Transverse colon (tissue), 4 donors: ENCODE results near the gene SLC7A9. TPM values are rescaled to one million over a fixed set of nuclear protein-coding genes. Genes with fewer than 3 reads are reported as not detected.

Source experiments
- DNase-seq: peaks from one replicate; pipeline ENCODE4 v3.0.0-alpha.2; 2019
- H3K27ac ChIP-seq, 4 donors: fragments of 200-600 bp; sonication (generic); 2 replicates each; pipeline ENCODE4 v1.5.1; 2016 to 2018; ENCODE audit warnings: inconsistent platforms in 4 of 4
- H3K27me3 ChIP-seq: fragments of 200-600 bp; sonication (generic); 2 replicates; pipeline ENCODE4 v1.5.1; 2017; ENCODE audit warnings: inconsistent platforms
- H3K36me3 ChIP-seq, 4 donors: fragments of 200-600 bp; sonication (generic); 2 replicates each; pipeline ENCODE4 v1.5.1; 2017 to 2019; ENCODE audit warnings: inconsistent platforms in 4 of 4
- H3K4me1 ChIP-seq, 4 donors: fragments of 200-600 bp; sonication (generic); 2 replicates each; pipeline ENCODE4 v1.5.1; 2017 to 2020; ENCODE audit warnings: inconsistent platforms in 4 of 4
- H3K4me3 ChIP-seq, 4 donors: fragments of 200-600 bp; sonication (generic); 1 replicate in 1 of 4; 2 replicates in 3 of 4; pipeline versions ENCODE4 v1.5.1 to v1.6.1; 2017 to 2019; ENCODE audit warnings: inconsistent platforms in 4 of 4
- H3K9me3 ChIP-seq, 2 donors: fragments of 200-600 bp; sonication (generic); 2 replicates each; pipeline ENCODE4 v1.5.1; 2017 to 2019; ENCODE audit warnings: inconsistent platforms in 2 of 2
- EP300 ChIP-seq: sonication (generic); formaldehyde crosslinking; IDR thresholded peaks from one replicate; pipeline ENCODE4 v1.6.1; 2017; ENCODE audit warnings: antibody characterized with exemption, low read depth
- POLR2A ChIP-seq: fragments of 450-650 bp; IDR thresholded peaks from one replicate; pipeline ENCODE4 v1.6.1; 2016; ENCODE audit warnings: antibody characterized with exemption, mild to moderate bottlenecking, moderate library complexity
- POLR2AphosphoS5 ChIP-seq, 3 donors: sonication (generic); formaldehyde crosslinking; IDR thresholded peaks; one replicate each; pipeline ENCODE4 v1.6.1; 2016; ENCODE audit warnings: antibody characterized with exemption in 3 of 3
- WGBS, 2 donors: methylation state at CpG; one replicate each; pipeline ENCODE4 v1.1.5; 2018; ENCODE audit warnings: low coverage in 1 of 2; 5-methylcytosine and 5-hydroxymethylcytosine counted together
- in situ Hi-C, 4 donors: fragments of 200-750 bp; cut with MboI; loops; one replicate each; pipeline versions ENCODE4 v1.15.0 to v1.15.1; 2017; ENCODE audit warnings: low sequenced_read_pairs in 3 of 4, low pct_ligation_motif_present in 1 of 4, low pct_unique_long_range_greater_than_20kb in 1 of 4
- intact Hi-C: fragments of 100-400 bp; cut with DNase I; formaldehyde crosslinking; loops from one replicate; pipeline ENCODE4 v1.15.1; 2023; ENCODE audit warnings: low total_unique reads
- total RNA-seq, 4 donors: library from RNA; depleted of rRNA; stranded (reverse); fragments of >200 nt; gene quantifications; one replicate each; pipeline ENCODE4 v1.1.0, GENCODE V29; 2016
- TF ChIP-seq, protein P1 (sequence below), 5 experiments: fragments of 200-600 bp in 3 of 5; fragments of 450-650 bp in 2 of 5; sonication (generic) in 3 of 5; IDR thresholded peaks; 1 replicate in 2 of 5; 2 replicates in 3 of 5; pipeline ENCODE4 v1.5.1; 2016 to 2017; ENCODE audit warnings: antibody characterized with exemption in 5 of 5, inconsistent platforms in 3 of 5, mild to moderate bottlenecking in 2 of 5, moderate library complexity in 1 of 5

SLC7A9 gene
- total RNA-seq, 4 donors from 2014 or later: 2.5 to 11.2 TPM; not detected in 2

DNA sequence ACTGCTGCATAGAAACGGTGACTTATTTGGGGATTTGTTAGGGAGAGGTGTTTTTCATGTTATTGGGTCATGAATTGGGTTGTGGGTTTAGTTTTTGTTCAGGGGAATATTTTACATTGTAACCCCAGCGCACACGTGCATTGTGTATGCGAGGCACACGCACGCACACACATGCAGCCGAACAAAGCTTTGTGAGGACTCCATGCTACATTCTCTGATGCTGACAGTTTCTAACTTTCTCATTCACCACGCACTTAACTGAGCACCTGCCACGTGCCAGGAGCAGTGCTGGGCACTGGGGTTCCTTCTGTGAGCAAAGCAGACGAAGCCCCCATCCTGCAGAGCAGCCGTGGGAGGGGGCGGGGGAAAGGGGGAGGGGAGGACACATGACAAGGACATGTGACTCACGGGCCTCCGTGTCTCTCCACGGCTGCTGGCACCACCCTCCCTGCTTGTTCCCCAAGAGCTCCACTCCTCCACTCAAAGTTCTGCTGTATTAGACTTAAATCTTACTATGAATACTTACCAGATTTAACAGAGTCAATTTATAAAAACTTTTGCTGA is 55.6 kb downstream of the SLC7A9 start:
- TF ChIP-seq POLR2A (no peak), EP300 (no peak), POLR2AphosphoS5 (IDR thresholded peaks at IDR 0.05) (no peak)
- TF ChIP-seq, protein P1, sequence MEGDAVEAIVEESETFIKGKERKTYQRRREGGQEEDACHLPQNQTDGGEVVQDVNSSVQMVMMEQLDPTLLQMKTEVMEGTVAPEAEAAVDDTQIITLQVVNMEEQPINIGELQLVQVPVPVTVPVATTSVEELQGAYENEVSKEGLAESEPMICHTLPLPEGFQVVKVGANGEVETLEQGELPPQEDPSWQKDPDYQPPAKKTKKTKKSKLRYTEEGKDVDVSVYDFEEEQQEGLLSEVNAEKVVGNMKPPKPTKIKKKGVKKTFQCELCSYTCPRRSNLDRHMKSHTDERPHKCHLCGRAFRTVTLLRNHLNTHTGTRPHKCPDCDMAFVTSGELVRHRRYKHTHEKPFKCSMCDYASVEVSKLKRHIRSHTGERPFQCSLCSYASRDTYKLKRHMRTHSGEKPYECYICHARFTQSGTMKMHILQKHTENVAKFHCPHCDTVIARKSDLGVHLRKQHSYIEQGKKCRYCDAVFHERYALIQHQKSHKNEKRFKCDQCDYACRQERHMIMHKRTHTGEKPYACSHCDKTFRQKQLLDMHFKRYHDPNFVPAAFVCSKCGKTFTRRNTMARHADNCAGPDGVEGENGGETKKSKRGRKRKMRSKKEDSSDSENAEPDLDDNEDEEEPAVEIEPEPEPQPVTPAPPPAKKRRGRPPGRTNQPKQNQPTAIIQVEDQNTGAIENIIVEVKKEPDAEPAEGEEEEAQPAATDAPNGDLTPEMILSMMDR (IDR thresholded peaks at IDR 0.05): no peak
- intact Hi-C loops (no loop called here), in situ Hi-C loops (no loop called here)
- Histone ChIP-seq H3K9me3 (no peaks in the 10 kb centered on the region), H3K27ac (no peak overlapping the region), H3K4me3 (no peak overlapping the region), H3K27me3 (no peaks in the 10 kb centered on the region), H3K36me3 (no peaks in the 10 kb centered on the region), H3K4me1 (peaks cover 0 to 25% (median 0%) of the 10 kb centered on the region in 4 donors)
- DNase-seq: no peak
- 63 to 83% methylated on average over 2 to 13 of the region's 15 CpGs for WGBS, 2 donors

DNA sequence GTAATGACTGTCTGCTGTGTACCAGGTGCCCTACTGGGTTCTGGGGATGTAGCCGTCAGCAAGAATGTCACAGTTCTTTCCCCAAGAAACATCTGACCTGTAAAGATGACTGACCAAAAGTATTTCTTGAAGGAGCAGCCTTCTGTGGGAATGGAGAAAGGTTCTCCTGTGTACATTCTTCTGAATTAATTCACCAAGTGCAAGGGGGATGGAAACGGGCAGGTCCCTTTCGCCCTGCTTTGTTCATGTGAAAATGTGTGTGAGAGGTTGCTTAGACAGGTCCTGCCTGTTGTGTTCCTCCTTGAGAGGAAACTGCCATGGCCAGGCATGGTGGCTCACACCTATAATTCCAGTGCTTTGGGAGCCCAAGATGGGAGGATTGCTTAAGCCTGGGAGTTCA is 57.0 kb downstream of the SLC7A9 start:
- in situ Hi-C loops: no loop called here
- H3K27me3 ChIP-seq: no peaks in the 10 kb centered on the region
- WGBS, 2 donors: 29 to 57% methylated on average over 1 to 3 of the region's 3 CpGs
- TF ChIP-seq, protein P1 (IDR thresholded peaks at IDR 0.05): no peak
- no peak for TF ChIP-seq EP300
- no peak for TF ChIP-seq POLR2A
- no peak for TF ChIP-seq POLR2AphosphoS5 (IDR thresholded peaks at IDR 0.05)
- H3K36me3 ChIP-seq: no peaks in the 10 kb centered on the region
- intact Hi-C loops: no loop called here
- no peak for DNase-seq
- H3K4me1 ChIP-seq: peaks cover 0 to 21% (median 0%) of the 10 kb centered on the region in 4 donors
- no peak overlapping the region for H3K27ac ChIP-seq
- no peak overlapping the region for H3K4me3 ChIP-seq
- H3K9me3 ChIP-seq: no peaks in the 10 kb centered on the region

DNA sequence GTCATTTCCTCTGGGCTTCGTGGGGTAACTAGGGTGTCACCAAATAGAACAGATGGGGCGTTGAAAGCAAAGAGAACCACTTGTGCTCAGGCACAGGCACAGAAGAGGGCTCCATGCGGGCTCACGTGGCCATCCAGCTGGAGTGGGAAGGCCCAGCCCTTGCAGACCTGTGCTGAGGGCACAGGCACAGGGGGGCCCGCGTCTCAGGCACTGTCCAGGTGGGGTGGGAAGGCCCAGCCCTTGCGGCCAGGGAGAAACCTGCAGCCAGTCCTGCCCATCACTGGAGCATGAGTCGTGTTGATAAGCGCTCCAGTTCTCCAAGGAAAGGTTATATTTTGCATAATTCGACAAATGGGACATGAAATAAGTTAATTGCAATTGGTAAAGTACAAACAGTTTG is 57.5 kb downstream of the SLC7A9 start:
- intact Hi-C loops: no loop called here
- in situ Hi-C loops: no loop called here
- 47 to 78% methylated on average over 3 to 10 of the region's 10 CpGs for WGBS, 2 donors
- Histone ChIP-seq H3K27me3 (no peaks in the 10 kb centered on the region), H3K36me3 (no peaks in the 10 kb centered on the region), H3K4me3 (no peak overlapping the region), H3K9me3 (no peaks in the 10 kb centered on the region), H3K27ac (no peak overlapping the region), H3K4me1 (peaks cover 0 to 19% (median 0%) of the 10 kb centered on the region in 4 donors)
- no peak for DNase-seq
- no peak for TF ChIP-seq POLR2A
- no peak for TF ChIP-seq POLR2AphosphoS5 (IDR thresholded peaks at IDR 0.05)
- no peak for TF ChIP-seq EP300
- TF ChIP-seq, protein P1 (IDR thresholded peaks at IDR 0.05): no peak

DNA sequence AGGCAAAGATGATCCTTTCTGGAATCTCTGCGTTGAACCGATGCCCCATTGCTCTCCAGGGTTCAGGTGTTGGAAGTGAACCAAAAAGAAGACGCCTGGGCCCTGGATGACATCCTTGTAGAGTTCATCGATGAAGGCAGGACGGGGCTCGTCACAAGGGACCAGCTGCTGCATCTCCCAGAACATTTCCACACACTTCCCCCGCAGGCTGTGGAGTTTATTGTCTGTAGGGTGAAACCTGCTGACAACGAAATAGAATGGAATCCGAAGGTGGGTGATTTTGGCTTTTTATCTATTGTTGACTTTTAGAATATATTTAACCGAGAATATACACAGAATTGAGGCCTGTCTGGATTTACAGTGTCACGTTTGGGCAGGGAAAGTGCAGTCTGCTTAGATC is 58.4 kb downstream of the SLC7A9 start:
- no peak for DNase-seq
- TF ChIP-seq, protein P1 (IDR thresholded peaks at IDR 0.05): no peak
- TF ChIP-seq POLR2A (no peak), EP300 (no peak), POLR2AphosphoS5 (IDR thresholded peaks at IDR 0.05) (no peak)
- peaks cover 3% of the 10 kb centered on the region for H3K27me3 ChIP-seq
- H3K27ac ChIP-seq: no peak overlapping the region
- intact Hi-C loops (no loop called here), in situ Hi-C loops (no loop called here)
- peaks cover 0 to 19% (median 0%) of the 10 kb centered on the region in 4 donors for H3K4me1 ChIP-seq
- no peak overlapping the region for H3K4me3 ChIP-seq
- H3K36me3 ChIP-seq: no peaks in the 10 kb centered on the region
- H3K9me3 ChIP-seq: no peaks in the 10 kb centered on the region
- 83% methylated on average over 7 to 11 of the region's 11 CpGs for WGBS, 2 donors
